Stimulated activated CD4-positive, alpha-beta T cell treated with anti-CD3 and anti-CD28 coated beads, Interleukin-4, amount 100 ng/mL, for 24 hours (primary cell): Measurements from ENCODE around the gene SAA4.

Experiments
- DNase-seq: peaks from one replicate; pipeline ENCODE4 v3.0.0-alpha.2; 2020

SAA4 gene

GRCh38 chr11:18188796-18189195, 47.8 kb downstream of the SAA4 start:
- no peak for DNase-seq
